Keratinocyte (primary cell): ENCODE results near the gene SCARB1. TPM values are rescaled to one million over a fixed set of nuclear protein-coding genes. Genes with fewer than 3 reads are reported as not detected.

Experiments used
- DNase-seq: peaks from one replicate; pipeline ENCODE4 v3.0.0-alpha.2; 2011; ENCODE audit warnings: low read depth, missing footprints, low spot score
- FAIRE-seq: peaks from 2 replicates; lab custom pipeline; 2011; peaks lifted over from hg19 to GRCh38; lab: Jason Lieb, UNC
- H2AFZ ChIP-seq: 2 replicates; pipeline ENCODE4 v1.6.0; 2012; ENCODE audit warnings: low read length, control low read depth, inconsistent platforms; ENCODE audit not compliant: control insufficient read depth
- H3K27ac ChIP-seq: 2 replicates; pipeline ENCODE4 v1.5.1; 2011; ENCODE audit warnings: low read length; ENCODE audit not compliant: control insufficient read depth, insufficient read depth
- H3K27me3 ChIP-seq: 3 replicates; pipeline ENCODE4 v1.6.0; 2011; ENCODE audit warnings: low read length; ENCODE audit not compliant: control insufficient read depth, insufficient read depth; ENCODE audit errors: extremely low read depth
- H3K36me3 ChIP-seq, 2 experiments: 2 replicates in 1 of 2; 3 replicates in 1 of 2; pipeline ENCODE4 v1.5.1; 2011; ENCODE audit warnings: low read length in 2 of 2, mild to moderate bottlenecking in 1 of 2; ENCODE audit not compliant: control insufficient read depth in 2 of 2, insufficient read depth in 2 of 2; ENCODE audit errors: extremely low read depth in 1 of 2
- H3K4me1 ChIP-seq: 3 replicates; pipeline ENCODE4 v1.5.1; 2011; ENCODE audit warnings: low read length; ENCODE audit not compliant: control insufficient read depth, insufficient read depth; ENCODE audit errors: extremely low read depth
- H3K4me2 ChIP-seq: 3 replicates; pipeline ENCODE4 v1.6.0; 2011; ENCODE audit warnings: low read depth, low read length; ENCODE audit not compliant: control insufficient read depth, insufficient read depth; ENCODE audit errors: extremely low read depth
- H3K4me3 ChIP-seq, 3 experiments: fragments of 200-600 bp in 1 of 3; sonication (generic) in 1 of 3; 2 replicates in 2 of 3; 3 replicates in 1 of 3; pipeline ENCODE4 v1.5.1; 2011 to 2016; ENCODE audit warnings: low read length in 3 of 3, mild to moderate bottlenecking in 3 of 3, control low read depth in 2 of 3, inconsistent platforms in 1 of 3, low read depth in 1 of 3, mixed read lengths in 1 of 3, mixed run types in 1 of 3, moderate library complexity in 1 of 3; ENCODE audit not compliant: control insufficient read depth in 2 of 3, insufficient read depth in 2 of 3; ENCODE audit errors: extremely low read depth in 1 of 3
- H3K79me2 ChIP-seq: 2 replicates; pipeline ENCODE4 v1.6.0; 2012; ENCODE audit warnings: low read length; ENCODE audit not compliant: control insufficient read depth, insufficient read depth
- H3K9ac ChIP-seq: 3 replicates; pipeline ENCODE4 v1.6.0; 2011; ENCODE audit warnings: low read length; ENCODE audit not compliant: control insufficient read depth, insufficient read depth; ENCODE audit errors: extremely low read depth
- H3K9me1 ChIP-seq: 3 replicates; pipeline ENCODE4 v1.6.0; 2011; ENCODE audit warnings: low read length; ENCODE audit not compliant: control insufficient read depth, insufficient read depth; ENCODE audit errors: extremely low read depth
- H3K9me3 ChIP-seq: 2 replicates; pipeline ENCODE4 v1.5.1; 2012; ENCODE audit warnings: low read depth, low read length; ENCODE audit not compliant: control insufficient read depth
- H4K20me1 ChIP-seq: 3 replicates; pipeline ENCODE4 v1.6.0; 2011; ENCODE audit warnings: low read length; ENCODE audit not compliant: control insufficient read depth, insufficient read depth; ENCODE audit errors: extremely low read depth
- CTCF ChIP-seq, 3 experiments: IDR thresholded peaks in 1 of 3; conservative IDR thresholded peaks in 1 of 3; optimal IDR thresholded peaks in 1 of 3; 2 replicates in 2 of 3; 3 replicates in 1 of 3; pipeline versions ENCODE3 to v1.5.1; 2011; ENCODE audit warnings: low read length in 3 of 3, mild to moderate bottlenecking in 3 of 3, moderate library complexity in 2 of 3, control low read depth in 1 of 3, inconsistent platforms in 1 of 3; ENCODE audit not compliant: insufficient read depth in 2 of 3; ENCODE audit errors: extremely low read depth in 1 of 3
- EZH2 ChIP-seq: IDR thresholded peaks from one replicate; pipeline ENCODE4 v1.6.1; 2012; ENCODE audit warnings: inconsistent platforms, mild to moderate bottlenecking, low read length, moderate library complexity
- dilution Hi-C: fragments of 300-500 bp; cut with MboI; formaldehyde crosslinking; loops from one replicate; pipeline ENCODE4 v1.7.0; 2020; ENCODE audit warnings: low sequenced_read_pairs; ENCODE audit not compliant: extremely low pct_ligation_motif_present
- polyA plus RNA-seq, 5 experiments: library from polyadenylated mRNA; depleted of rRNA in 3 of 5; stranded (reverse) in 3 of 5; stranded (forward) in 1 of 5; unstranded in 1 of 5; fragments of >200 nt; gene quantifications; 1 replicate in 1 of 5; 2 replicates in 3 of 5; 3 replicates in 1 of 5; pipeline versions ENCODE4 v1.2.1 to v1.2.3, GENCODE V29; 2011 to 2012; ENCODE audit warnings: missing spikeins in 2 of 5, low read depth in 1 of 5, low replicate concordance in 1 of 5

SCARB1 gene
- polyA plus RNA-seq, 1 donor (not counting 4 experiments of a cell fraction or from before 2014, with no cell fraction given): 40.9 TPM

- dilution Hi-C loops: no loop called here
- H3K9me3 ChIP-seq: no peaks in the 10 kb centered on the region
- no peak overlapping the region for H2AFZ ChIP-seq
- H3K4me2 ChIP-seq: no peak overlapping the region
- no peak overlapping the region for H3K27ac ChIP-seq
- H3K79me2 ChIP-seq: peaks cover 38% of the 10 kb centered on the region
- FAIRE-seq (no peak), DNase-seq (no peak)
- no peaks in the 10 kb centered on the region for H3K9me1 ChIP-seq
- H3K27me3 ChIP-seq: no peaks in the 10 kb centered on the region
- no peak overlapping the region for H3K9ac ChIP-seq
- H3K4me3 ChIP-seq: no peak overlapping the region
- peaks cover 6% of the 10 kb centered on the region for H4K20me1 ChIP-seq
- TF ChIP-seq CTCF (optimal IDR thresholded peaks at IDR 0.05 in 1 of 3, IDR thresholded peaks at IDR 0.05 in 1 of 3, conservative IDR thresholded peaks at IDR 0.05 in 1 of 3; ENCODE audit: extremely low read depth in 1 of 3, insufficient read depth in 2 of 3, low read length in 3 of 3): no peak
- TF ChIP-seq EZH2: no peak
- H3K36me3 ChIP-seq: peaks cover 0 to 3% of the 10 kb centered on the region in 2 experiments
- peaks cover 11% of the 10 kb centered on the region for H3K4me1 ChIP-seq
Observed at GRCh38 chr12:124842073-124842749, 21.5 kb downstream of the SCARB1 start.

- peaks cover 43% of the 10 kb centered on the region for H3K79me2 ChIP-seq
- H3K4me1 ChIP-seq: peaks cover 11% of the 10 kb centered on the region
- dilution Hi-C loops: no loop called here
- H3K27ac ChIP-seq: no peak overlapping the region
- no peak overlapping the region for H3K4me3 ChIP-seq
- no peak overlapping the region for H2AFZ ChIP-seq
- no peaks in the 10 kb centered on the region for H3K27me3 ChIP-seq
- no peak for DNase-seq
- peaks cover 0 to 2% of the 10 kb centered on the region in 2 experiments for H3K36me3 ChIP-seq
- no peak for TF ChIP-seq EZH2
- no peak for TF ChIP-seq CTCF (optimal IDR thresholded peaks at IDR 0.05 in 1 of 3, IDR thresholded peaks at IDR 0.05 in 1 of 3, conservative IDR thresholded peaks at IDR 0.05 in 1 of 3; ENCODE audit: extremely low read depth in 1 of 3, insufficient read depth in 2 of 3, low read length in 3 of 3)
- H3K4me2 ChIP-seq: no peak overlapping the region
- peaks cover 9% of the 10 kb centered on the region for H4K20me1 ChIP-seq
- no peak for FAIRE-seq
- no peak overlapping the region for H3K9ac ChIP-seq
- no peaks in the 10 kb centered on the region for H3K9me1 ChIP-seq
- no peaks in the 10 kb centered on the region for H3K9me3 ChIP-seq
Observed at GRCh38 chr12:124841558-124841945, 22.1 kb downstream of the SCARB1 start.
